Measurements from ENCODE around the gene COL26A1. TPM values are rescaled to one million over a fixed set of nuclear protein-coding genes. Genes with fewer than 3 reads are reported as not detected.

COL26A1 gene
- total RNA-seq, 2 donors from 2014 or later: 0.14 TPM; not detected in 1

GRCh38 chr7:101562531-101563197, 200.0 kb downstream of the COL26A1 start:
- ATAC-seq (ENCODE audit: insufficient number of reproducible peaks, low FRiP score, low read depth) (no peak), DNase-seq (ENCODE audit: low spot score) (no peak)
- Histone ChIP-seq H3K27me3 (replicated peaks; ENCODE audit: insufficient read depth) (no peaks in the 10 kb centered on the region), H3K9me3 (no peaks in the 10 kb centered on the region), H3K4me1 (ENCODE audit: control insufficient read depth in 1 of 2, low read depth in 2 of 2) (no peaks in the 10 kb centered on the region), H3K4me3 (no peak overlapping the region), H3K27ac (no peak overlapping the region), H3K36me3 (no peaks in the 10 kb centered on the region)
- TF ChIP-seq CTCF (IDR thresholded peaks at IDR 0.05): no peak

- H3K27ac ChIP-seq: no peak overlapping the region
- DNase-seq (ENCODE audit: low spot score) (no peak), ATAC-seq (ENCODE audit: insufficient number of reproducible peaks, low FRiP score, low read depth) (no peak)
- H3K4me3 ChIP-seq: no peak overlapping the region
- H3K27me3 ChIP-seq (replicated peaks; ENCODE audit: insufficient read depth): no peaks in the 10 kb centered on the region
- H3K4me1 ChIP-seq (ENCODE audit: control insufficient read depth in 1 of 2, low read depth in 2 of 2): no peaks in the 10 kb centered on the region
- no peaks in the 10 kb centered on the region for H3K36me3 ChIP-seq
- H3K9me3 ChIP-seq: no peaks in the 10 kb centered on the region
- TF ChIP-seq CTCF (IDR thresholded peaks at IDR 0.05): no peak
Measured at GRCh38 chr7:101563198-101563901, 200.7 kb downstream of the COL26A1 start.

- no peaks in the 10 kb centered on the region for H3K36me3 ChIP-seq
- no peak overlapping the region for H3K4me3 ChIP-seq
- no peaks in the 10 kb centered on the region for H3K4me1 ChIP-seq (ENCODE audit: control insufficient read depth in 1 of 2, low read depth in 2 of 2)
- H3K9me3 ChIP-seq: no peaks in the 10 kb centered on the region
- TF ChIP-seq CTCF (IDR thresholded peaks at IDR 0.05): no peak
- no peaks in the 10 kb centered on the region for H3K27me3 ChIP-seq (replicated peaks; ENCODE audit: insufficient read depth)
- DNase-seq (ENCODE audit: low spot score) (no peak), ATAC-seq (ENCODE audit: insufficient number of reproducible peaks, low FRiP score, low read depth) (no peak)
- H3K27ac ChIP-seq: no peak overlapping the region
Measured at GRCh38 chr7:101563943-101564777, 201.5 kb downstream of the COL26A1 start.

- H3K9me3 ChIP-seq: peaks cover 2% of the 10 kb centered on the region
- no peaks in the 10 kb centered on the region for H3K4me1 ChIP-seq (ENCODE audit: control insufficient read depth in 1 of 2, low read depth in 2 of 2)
- no peak overlapping the region for H3K27ac ChIP-seq
- no peak overlapping the region for H3K4me3 ChIP-seq
- no peaks in the 10 kb centered on the region for H3K27me3 ChIP-seq (replicated peaks; ENCODE audit: insufficient read depth)
- no peak for DNase-seq (ENCODE audit: low spot score)
- H3K36me3 ChIP-seq: no peaks in the 10 kb centered on the region
- no peak for TF ChIP-seq CTCF (IDR thresholded peaks at IDR 0.05)
- ATAC-seq (ENCODE audit: insufficient number of reproducible peaks, low FRiP score, low read depth): no peak
Measured at GRCh38 chr7:101564778-101565211, 202.1 kb downstream of the COL26A1 start.
